PFSK-1 (cell line): ENCODE results near the gene KIRREL3.

Experiments used
- FOXP2 ChIP-seq: optimal IDR thresholded peaks from 2 replicates; pipeline ENCODE3; 2011; ENCODE audit warnings: borderline replicate concordance, control low read depth, inconsistent platforms; ENCODE audit not compliant: insufficient read depth; ENCODE audit errors: extremely low read length, extremely low read depth
- POLR2AphosphoS5 ChIP-seq: IDR thresholded peaks from 2 replicates; pipeline ENCODE4 v1.6.1; 2012; ENCODE audit warnings: low read depth, mild to moderate bottlenecking, control low read depth, low read length, moderate library complexity
- SIN3A ChIP-seq: IDR thresholded peaks from 2 replicates; pipeline ENCODE4 v1.6.1; 2012; ENCODE audit warnings: mild to moderate bottlenecking, low read length, moderate library complexity, borderline replicate concordance; ENCODE audit not compliant: insufficient read depth
- TAF1 ChIP-seq: IDR thresholded peaks from 2 replicates; pipeline ENCODE4 v1.6.1; 2012; ENCODE audit warnings: low read length, control low read depth, borderline replicate concordance; ENCODE audit not compliant: insufficient read depth
- TF ChIP-seq, protein P1 (sequence below), 2 experiments: IDR thresholded peaks; 2 replicates each; pipeline versions ENCODE4 v1.6.1 to v1.8.0; 2011 to 2012; ENCODE audit warnings: low read depth in 2 of 2, low read length in 2 of 2, control low read depth in 1 of 2, inconsistent platforms in 1 of 2, mild to moderate bottlenecking in 1 of 2, moderate library complexity in 1 of 2; ENCODE audit not compliant: insufficient read depth in 1 of 2

DNA sequence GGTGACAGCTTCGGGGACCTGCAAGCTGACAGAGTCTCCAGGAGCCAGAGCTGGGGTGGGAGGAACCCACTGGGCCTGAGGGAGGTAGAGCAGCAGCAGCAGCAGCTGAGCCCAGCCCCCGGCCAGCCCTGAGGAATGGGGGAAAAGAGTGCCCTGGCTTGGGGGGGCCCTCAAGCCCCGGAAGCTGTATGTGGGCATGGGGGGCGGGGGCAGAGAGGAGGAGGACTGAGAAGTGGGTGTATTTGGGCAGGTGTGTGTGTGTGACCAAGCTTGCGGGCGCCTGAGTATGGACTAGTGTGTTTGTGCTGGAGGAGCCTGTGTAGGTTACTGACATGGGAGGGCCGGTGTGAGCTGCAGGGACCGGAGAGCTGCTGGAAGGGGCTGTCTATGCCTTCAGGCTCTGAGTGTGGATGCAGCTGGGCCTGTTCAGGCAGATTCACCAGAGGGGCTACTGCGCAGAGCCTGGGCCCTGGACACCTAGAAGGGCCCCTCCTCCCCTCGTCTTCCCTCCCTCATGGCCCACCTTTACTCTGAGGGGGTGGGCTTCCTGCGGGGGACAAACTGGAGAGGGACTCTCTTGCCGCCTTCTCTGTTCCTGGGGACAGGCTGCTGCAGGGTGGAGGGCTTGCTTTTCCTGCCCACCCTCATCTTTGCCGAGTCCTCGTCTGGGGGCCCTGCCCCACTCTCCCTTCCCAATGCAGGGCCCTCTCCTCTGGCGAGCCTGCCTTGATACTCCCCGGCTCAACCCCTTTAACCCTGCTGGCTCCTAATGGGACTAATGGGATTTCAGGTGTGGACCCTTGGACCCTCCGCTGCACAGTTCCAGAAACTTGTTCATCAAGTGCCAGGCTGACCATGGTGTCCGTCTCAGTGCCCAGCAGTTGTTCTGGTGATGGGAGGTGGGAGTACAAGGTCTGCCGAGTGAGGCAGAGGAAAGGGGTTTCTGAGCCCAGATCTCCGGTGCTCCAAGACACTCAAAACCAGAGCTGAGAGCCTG is 616.9 kb downstream of the KIRREL3 start:
- TF ChIP-seq SIN3A (no peak), POLR2AphosphoS5 (no peak), TAF1 (no peak), FOXP2 (no peak)
- TF ChIP-seq, protein P1, sequence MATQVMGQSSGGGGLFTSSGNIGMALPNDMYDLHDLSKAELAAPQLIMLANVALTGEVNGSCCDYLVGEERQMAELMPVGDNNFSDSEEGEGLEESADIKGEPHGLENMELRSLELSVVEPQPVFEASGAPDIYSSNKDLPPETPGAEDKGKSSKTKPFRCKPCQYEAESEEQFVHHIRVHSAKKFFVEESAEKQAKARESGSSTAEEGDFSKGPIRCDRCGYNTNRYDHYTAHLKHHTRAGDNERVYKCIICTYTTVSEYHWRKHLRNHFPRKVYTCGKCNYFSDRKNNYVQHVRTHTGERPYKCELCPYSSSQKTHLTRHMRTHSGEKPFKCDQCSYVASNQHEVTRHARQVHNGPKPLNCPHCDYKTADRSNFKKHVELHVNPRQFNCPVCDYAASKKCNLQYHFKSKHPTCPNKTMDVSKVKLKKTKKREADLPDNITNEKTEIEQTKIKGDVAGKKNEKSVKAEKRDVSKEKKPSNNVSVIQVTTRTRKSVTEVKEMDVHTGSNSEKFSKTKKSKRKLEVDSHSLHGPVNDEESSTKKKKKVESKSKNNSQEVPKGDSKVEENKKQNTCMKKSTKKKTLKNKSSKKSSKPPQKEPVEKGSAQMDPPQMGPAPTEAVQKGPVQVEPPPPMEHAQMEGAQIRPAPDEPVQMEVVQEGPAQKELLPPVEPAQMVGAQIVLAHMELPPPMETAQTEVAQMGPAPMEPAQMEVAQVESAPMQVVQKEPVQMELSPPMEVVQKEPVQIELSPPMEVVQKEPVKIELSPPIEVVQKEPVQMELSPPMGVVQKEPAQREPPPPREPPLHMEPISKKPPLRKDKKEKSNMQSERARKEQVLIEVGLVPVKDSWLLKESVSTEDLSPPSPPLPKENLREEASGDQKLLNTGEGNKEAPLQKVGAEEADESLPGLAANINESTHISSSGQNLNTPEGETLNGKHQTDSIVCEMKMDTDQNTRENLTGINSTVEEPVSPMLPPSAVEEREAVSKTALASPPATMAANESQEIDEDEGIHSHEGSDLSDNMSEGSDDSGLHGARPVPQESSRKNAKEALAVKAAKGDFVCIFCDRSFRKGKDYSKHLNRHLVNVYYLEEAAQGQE (IDR thresholded peaks at IDR 0.05; ENCODE audit: insufficient read depth in 1 of 2, low read depth in 2 of 2, low read length in 2 of 2): no peak
